Fibroblast of lung (primary cell): ENCODE measurements around the gene ZNF281. TPM values are rescaled to one million over a fixed set of nuclear protein-coding genes. Genes with fewer than 3 reads are reported as not detected.

Experiments
- DNase-seq, 2 donors: peaks; one replicate each; pipeline versions ENCODE4 v3.0.0 to v3.0.0-alpha.2; 2010; ENCODE audit warnings: low read depth in 2 of 2
- H2AFZ ChIP-seq: 2 replicates; pipeline ENCODE4 v1.5.1; 2012; ENCODE audit warnings: low read length, control low read depth, inconsistent platforms
- H3K27ac ChIP-seq: 2 replicates; pipeline ENCODE4 v1.5.1; 2011; ENCODE audit warnings: low read length, control low read depth; ENCODE audit not compliant: insufficient read depth
- H3K27me3 ChIP-seq: 2 replicates; pipeline ENCODE4 v1.5.1; 2011; ENCODE audit warnings: mild to moderate bottlenecking, low read length; ENCODE audit not compliant: control insufficient read depth, insufficient read depth
- H3K36me3 ChIP-seq: 2 replicates; pipeline ENCODE4 v1.5.1; 2011; ENCODE audit warnings: low read length; ENCODE audit not compliant: control insufficient read depth, insufficient read depth
- H3K4me1 ChIP-seq: 2 replicates; pipeline ENCODE4 v1.5.1; 2011; ENCODE audit warnings: low read length; ENCODE audit not compliant: control insufficient read depth, insufficient read depth; ENCODE audit errors: extremely low read depth
- H3K4me2 ChIP-seq: 2 replicates; pipeline ENCODE4 v1.5.1; 2011; ENCODE audit warnings: low read length, control low read depth; ENCODE audit not compliant: insufficient read depth; ENCODE audit errors: extremely low read depth
- H3K4me3 ChIP-seq, 4 experiments: fragments of 200-600 bp in 1 of 4; sonication (generic) in 1 of 4; replicated peaks in 1 of 4; 2 replicates each; pipeline ENCODE4 v1.5.1; 2011 to 2016; ENCODE audit warnings: low read length in 4 of 4, low read depth in 3 of 4, mild to moderate bottlenecking in 3 of 4, control low read depth in 2 of 4, inconsistent platforms in 1 of 4, mixed read lengths in 1 of 4; ENCODE audit not compliant: insufficient read depth in 1 of 4; ENCODE audit errors: control extremely low read depth in 1 of 4
- H3K79me2 ChIP-seq: 2 replicates; pipeline ENCODE4 v1.5.1; 2012; ENCODE audit warnings: mild to moderate bottlenecking, low read length, inconsistent platforms; ENCODE audit not compliant: control insufficient read depth, insufficient read depth
- H3K9ac ChIP-seq: 2 replicates; pipeline ENCODE4 v1.5.1; 2011; ENCODE audit warnings: mild to moderate bottlenecking, low read length, control low read depth; ENCODE audit not compliant: insufficient read depth
- H3K9me3 ChIP-seq: 2 replicates; pipeline ENCODE4 v1.5.1; 2012; ENCODE audit warnings: low read depth, low read length; ENCODE audit not compliant: control insufficient read depth, insufficient read depth
- H4K20me1 ChIP-seq: 2 replicates; pipeline ENCODE4 v1.5.1; 2011; ENCODE audit warnings: low read length; ENCODE audit not compliant: control insufficient read depth, insufficient read depth; ENCODE audit errors: extremely low read depth
- EZH2 ChIP-seq: IDR thresholded peaks from 2 replicates; pipeline ENCODE4 v1.5.1; 2012; ENCODE audit warnings: low read length, control low read depth, mild to moderate bottlenecking; ENCODE audit errors: missing control alignments
- polyA minus RNA-seq: library from RNA; depleted of rRNA, polyadenylated mRNA; stranded (reverse); fragments of >200 nt; gene quantifications from 2 replicates; pipeline ENCODE4 v1.2.3, GENCODE V29; 2011; ENCODE audit warnings: low replicate concordance
- polyA plus RNA-seq, 2 donors: library from polyadenylated mRNA; depleted of rRNA in 1 of 2; stranded (reverse) in 1 of 2; unstranded in 1 of 2; fragments of >200 nt; gene quantifications; 2 replicates each; pipeline ENCODE4 v1.2.1, GENCODE V29; 2011 to 2012; ENCODE audit warnings: missing spikeins in 1 of 2
- total RNA-seq: library from RNA; depleted of rRNA; stranded (reverse); fragments of >200 nt; gene quantifications from 2 replicates; pipeline ENCODE4 v1.2.1, GENCODE V29; 2014
- TF ChIP-seq, protein P1 (sequence below), 2 donors: IDR thresholded peaks in 1 of 2; conservative IDR thresholded peaks in 1 of 2; 1 replicate in 1 of 2; 2 replicates in 1 of 2; pipeline ENCODE4 v1.5.1; 2011 to 2012; ENCODE audit warnings: low read length in 2 of 2, control low read depth in 1 of 2, inconsistent platforms in 1 of 2, low read depth in 1 of 2, mild to moderate bottlenecking in 1 of 2

ZNF281 gene
- total RNA-seq (32.9 and 39.0 TPM in 2 replicates), polyA plus RNA-seq (11.1 and 14.0 TPM in 2 replicates), polyA minus RNA-seq (7.0 and 14.8 TPM in 2 replicates)
- 12.8 and 16.3 TPM in 2 replicates for polyA plus RNA-seq (2012)

DNA sequence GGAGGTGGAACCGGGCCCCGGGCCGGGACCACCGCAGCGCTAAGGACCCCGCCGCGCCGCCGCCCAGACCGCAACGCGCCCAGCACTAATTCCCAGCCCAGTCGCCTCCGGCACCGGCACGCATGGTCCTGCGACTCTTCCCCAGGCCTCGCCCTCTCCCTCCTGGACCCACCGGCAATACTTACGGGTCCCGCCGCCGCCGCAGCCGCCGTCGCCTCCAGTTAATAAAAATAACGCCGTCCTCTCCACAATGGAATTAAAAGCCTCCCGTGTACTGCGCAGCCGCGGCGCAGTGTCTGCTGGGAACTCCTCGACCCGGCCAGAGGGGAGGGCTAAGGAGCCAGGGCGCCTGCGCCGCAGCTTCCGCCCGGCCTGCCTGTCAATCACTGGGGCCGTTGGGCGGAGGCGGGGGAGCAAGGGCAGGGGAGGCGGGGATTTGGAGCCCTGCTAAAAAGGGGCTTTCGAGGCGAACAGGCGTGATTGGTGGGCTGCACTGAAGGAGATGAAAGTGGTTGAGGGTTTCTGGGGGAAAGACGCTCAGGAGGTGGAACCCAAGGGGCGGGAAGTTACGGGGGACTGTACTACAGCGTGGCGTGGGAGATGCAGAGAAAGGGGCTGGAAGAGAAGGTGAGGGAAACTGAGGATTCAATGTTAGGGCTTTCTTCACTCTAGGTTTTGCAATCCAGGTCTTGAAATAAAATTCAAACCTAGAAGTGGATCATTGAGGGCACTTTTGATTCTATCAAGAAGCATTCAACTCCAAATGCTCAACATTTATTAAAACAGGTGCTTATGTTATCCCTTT, at the start of gene ZNF281:
ZNF281 (minus strand) TSS at position 276 of the 805 bp plus-strand sequence. CDS start 331 bp downstream, outside the sequence.
- peak within 1 kb of the TSS; percentile 93 for H2AFZ ChIP-seq
- H3K4me3 ChIP-seq, result peak within 1 kb of the TSS; percentile 75 to 94 (median 86)
- TF ChIP-seq, protein P1, sequence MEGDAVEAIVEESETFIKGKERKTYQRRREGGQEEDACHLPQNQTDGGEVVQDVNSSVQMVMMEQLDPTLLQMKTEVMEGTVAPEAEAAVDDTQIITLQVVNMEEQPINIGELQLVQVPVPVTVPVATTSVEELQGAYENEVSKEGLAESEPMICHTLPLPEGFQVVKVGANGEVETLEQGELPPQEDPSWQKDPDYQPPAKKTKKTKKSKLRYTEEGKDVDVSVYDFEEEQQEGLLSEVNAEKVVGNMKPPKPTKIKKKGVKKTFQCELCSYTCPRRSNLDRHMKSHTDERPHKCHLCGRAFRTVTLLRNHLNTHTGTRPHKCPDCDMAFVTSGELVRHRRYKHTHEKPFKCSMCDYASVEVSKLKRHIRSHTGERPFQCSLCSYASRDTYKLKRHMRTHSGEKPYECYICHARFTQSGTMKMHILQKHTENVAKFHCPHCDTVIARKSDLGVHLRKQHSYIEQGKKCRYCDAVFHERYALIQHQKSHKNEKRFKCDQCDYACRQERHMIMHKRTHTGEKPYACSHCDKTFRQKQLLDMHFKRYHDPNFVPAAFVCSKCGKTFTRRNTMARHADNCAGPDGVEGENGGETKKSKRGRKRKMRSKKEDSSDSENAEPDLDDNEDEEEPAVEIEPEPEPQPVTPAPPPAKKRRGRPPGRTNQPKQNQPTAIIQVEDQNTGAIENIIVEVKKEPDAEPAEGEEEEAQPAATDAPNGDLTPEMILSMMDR (conservative IDR thresholded peaks at IDR 0.05 in 1 of 2, IDR thresholded peaks at IDR 0.05 in 1 of 2; ENCODE audit: low read depth in 1 of 2, low read length in 2 of 2), result no peak
- peak; percentile 88 to 92 for DNase-seq
- H3K36me3 ChIP-seq, result peaks cover 9% of the 10 kb centered on the region
- H4K20me1 ChIP-seq, result no peaks in the 10 kb centered on the region
- no peaks in the 10 kb centered on the region for H3K27me3 ChIP-seq
- H3K27ac ChIP-seq, result peak within 1 kb of the TSS; percentile 88
- H3K79me2 ChIP-seq, result peaks cover 44% of the 10 kb centered on the region
- peak within 1 kb of the TSS; percentile 94 for H3K9ac ChIP-seq
- no peaks in the 10 kb centered on the region for H3K9me3 ChIP-seq
- peak within 1 kb of the TSS; percentile 74 for H3K4me2 ChIP-seq
- peaks cover 6% of the 10 kb centered on the region for H3K4me1 ChIP-seq

GRCh38 chr1:200458780-200459179, 48.9 kb upstream of the ZNF281 start:
- no peaks in the 10 kb centered on the region for H3K4me1 ChIP-seq
- no peaks in the 10 kb centered on the region for H3K9me3 ChIP-seq
- no peak overlapping the region for H3K4me3 ChIP-seq
- no peak overlapping the region for H3K9ac ChIP-seq
- no peak overlapping the region for H3K27ac ChIP-seq
- no peak for TF ChIP-seq EZH2
- TF ChIP-seq, protein P1 (conservative IDR thresholded peaks at IDR 0.05 in 1 of 2, IDR thresholded peaks at IDR 0.05 in 1 of 2; ENCODE audit: low read depth in 1 of 2, low read length in 2 of 2), result no peak
- H3K4me2 ChIP-seq, result no peak overlapping the region
- no peak for DNase-seq
- no peak overlapping the region for H2AFZ ChIP-seq
- H3K27me3 ChIP-seq, result no peaks in the 10 kb centered on the region
- H4K20me1 ChIP-seq, result no peaks in the 10 kb centered on the region
- H3K79me2 ChIP-seq, result no peaks in the 10 kb centered on the region
- H3K36me3 ChIP-seq, result no peaks in the 10 kb centered on the region

GRCh38 chr1:200457810-200458209, 48.0 kb upstream of the ZNF281 start:
- TF ChIP-seq, protein P1 (conservative IDR thresholded peaks at IDR 0.05 in 1 of 2, IDR thresholded peaks at IDR 0.05 in 1 of 2; ENCODE audit: low read depth in 1 of 2, low read length in 2 of 2), result no peak
- TF ChIP-seq EZH2, result no peak
- Histone ChIP-seq H3K27me3 (no peaks in the 10 kb centered on the region), H3K36me3 (no peaks in the 10 kb centered on the region), H3K9ac (no peak overlapping the region), H3K9me3 (no peaks in the 10 kb centered on the region), H3K4me3 (no peak overlapping the region), H3K4me2 (no peak overlapping the region), H3K27ac (no peak overlapping the region), H4K20me1 (no peaks in the 10 kb centered on the region), H3K79me2 (no peaks in the 10 kb centered on the region), H2AFZ (no peak overlapping the region), H3K4me1 (no peaks in the 10 kb centered on the region)
- DNase-seq, result no peak
